NCI-H1105 treated with DMSO at 0.1 percent for 48 hours (cell line): Measurements from ENCODE around the gene DNASE1L2.
"Not testable (repeated sequence)": the region's sequence is repeated elsewhere in the genome, so short reads cannot be mapped to it uniquely, and the experiment has no call there.

Experiments used
- DNase-seq: peaks from one replicate; lab custom pipeline; 2025; lab: John Stamatoyannopoulos, UW

The DNASE1L2 gene

GRCh38 chr16:2203119-2203688, 33.0 kb upstream of the DNASE1L2 start:
- not testable (repeated sequence) for DNase-seq

DNA sequence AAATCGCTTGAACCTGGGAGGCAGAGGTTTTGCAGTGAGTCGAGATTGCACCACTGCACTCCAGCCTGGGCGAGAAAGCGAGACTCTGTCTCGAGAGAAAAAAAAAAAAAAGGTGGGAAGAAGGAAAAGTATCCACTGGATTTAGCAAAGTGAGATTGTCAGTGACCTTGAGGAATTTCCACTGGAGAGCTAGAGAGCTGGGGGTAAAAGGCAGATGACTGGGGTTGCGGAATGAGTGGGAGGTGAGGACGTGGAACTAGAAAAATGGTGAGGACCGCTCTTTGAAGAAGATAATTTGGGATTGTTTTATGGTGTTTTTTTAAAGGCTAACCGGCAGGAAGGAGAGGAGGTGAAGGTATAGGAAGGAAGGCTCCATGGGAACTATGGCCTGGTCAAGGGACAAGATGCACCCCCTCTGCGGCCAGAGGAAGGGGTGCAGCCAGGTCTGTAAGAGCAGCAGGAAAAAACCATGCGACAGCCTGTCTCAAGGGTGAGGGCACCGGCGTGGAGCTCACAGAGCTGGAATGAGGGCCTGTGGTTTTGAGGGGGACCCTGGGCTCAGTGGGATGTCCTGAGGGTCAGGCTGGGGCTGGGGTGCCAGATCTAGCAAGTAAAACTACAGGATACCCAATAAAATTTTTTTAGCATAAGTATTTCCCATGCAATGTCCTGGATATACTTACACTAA, 31.7 kb upstream of the DNASE1L2 start:
- no peak for DNase-seq

GRCh38 chr16:2205104-2205966, 30.9 kb upstream of the DNASE1L2 start, which contains the start of gene MLST8:
Gene MLST8, plus strand, starts transcription at chr16:2205454. Its CDS starts 632 bp downstream, at chr16:2206086.
- DNase-seq: peak; percentile 48

GRCh38 chr16:2205967-2206313, 30.3 kb upstream of the DNASE1L2 start:
- DNase-seq: no peak

DNA sequence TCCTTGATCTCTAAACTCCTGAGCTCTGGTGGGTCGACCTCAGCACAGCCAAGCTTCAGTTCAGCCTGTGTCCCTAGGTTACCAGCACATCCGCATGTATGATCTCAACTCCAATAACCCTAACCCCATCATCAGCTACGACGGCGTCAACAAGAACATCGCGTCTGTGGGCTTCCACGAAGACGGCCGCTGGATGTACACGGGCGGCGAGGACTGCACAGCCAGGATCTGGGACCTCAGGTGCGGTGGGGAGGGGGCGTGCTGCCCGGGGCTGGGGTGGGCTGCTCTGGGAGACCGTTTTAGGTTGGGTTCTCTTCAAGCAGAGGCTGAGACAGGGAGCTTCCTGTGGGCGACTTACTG, 29.8 kb upstream of the DNASE1L2 start:
- no peak for DNase-seq

DNA sequence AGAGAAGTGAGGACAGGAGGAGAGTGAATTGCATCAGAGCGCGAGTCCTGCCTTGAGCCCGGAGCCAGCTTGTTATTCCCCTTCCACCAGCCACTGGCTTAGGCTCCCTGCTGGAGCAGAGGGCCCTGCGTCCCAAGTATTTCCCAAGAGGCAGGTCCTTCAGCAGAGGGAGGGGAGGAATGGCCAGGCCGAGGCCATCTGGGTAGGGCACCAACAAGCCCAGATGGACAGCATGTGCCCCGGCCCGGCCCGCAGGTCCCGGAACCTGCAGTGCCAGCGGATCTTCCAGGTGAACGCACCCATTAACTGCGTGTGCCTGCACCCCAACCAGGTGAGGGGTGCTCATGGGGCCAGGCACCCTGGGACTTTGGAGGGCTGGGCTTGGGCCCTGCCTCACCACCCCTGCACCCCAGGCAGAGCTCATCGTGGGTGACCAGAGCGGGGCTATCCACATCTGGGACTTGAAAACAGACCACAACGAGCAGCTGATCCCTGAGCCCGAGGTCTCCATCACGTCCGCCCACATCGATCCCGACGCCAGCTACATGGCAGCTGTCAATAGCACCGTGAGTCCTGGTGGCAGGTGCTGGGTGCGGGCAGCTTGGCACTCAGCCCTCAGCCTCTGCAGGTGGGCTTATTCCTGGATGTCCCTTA, 29.3 kb upstream of the DNASE1L2 start:
- no peak for DNase-seq

- DNase-seq: no peak
Observed at GRCh38 chr16:2207872-2208271, 28.4 kb upstream of the DNASE1L2 start.

GRCh38 chr16:2208308-2208707, 27.9 kb upstream of the DNASE1L2 start:
- peak; percentile 4 for DNase-seq

DNA sequence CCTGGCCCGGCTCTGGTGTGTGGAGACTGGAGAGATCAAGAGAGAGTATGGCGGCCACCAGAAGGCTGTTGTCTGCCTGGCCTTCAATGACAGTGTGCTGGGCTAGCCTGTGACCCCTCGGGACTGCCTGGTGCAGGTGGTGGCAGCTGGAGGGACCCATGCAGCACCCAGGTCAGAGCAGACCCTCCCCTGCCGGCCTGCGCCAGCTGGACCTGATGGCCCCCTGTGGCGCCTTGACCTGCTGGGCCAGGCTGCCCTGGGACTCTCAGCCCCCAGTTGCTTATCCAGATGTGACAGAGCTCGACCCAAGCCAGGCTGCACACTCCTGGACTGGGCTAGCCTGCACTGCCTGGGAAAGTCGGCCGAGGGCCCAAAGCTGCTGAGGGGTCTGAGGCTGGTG, 27.5 kb upstream of the DNASE1L2 start:
- no peak for DNase-seq

DNA sequence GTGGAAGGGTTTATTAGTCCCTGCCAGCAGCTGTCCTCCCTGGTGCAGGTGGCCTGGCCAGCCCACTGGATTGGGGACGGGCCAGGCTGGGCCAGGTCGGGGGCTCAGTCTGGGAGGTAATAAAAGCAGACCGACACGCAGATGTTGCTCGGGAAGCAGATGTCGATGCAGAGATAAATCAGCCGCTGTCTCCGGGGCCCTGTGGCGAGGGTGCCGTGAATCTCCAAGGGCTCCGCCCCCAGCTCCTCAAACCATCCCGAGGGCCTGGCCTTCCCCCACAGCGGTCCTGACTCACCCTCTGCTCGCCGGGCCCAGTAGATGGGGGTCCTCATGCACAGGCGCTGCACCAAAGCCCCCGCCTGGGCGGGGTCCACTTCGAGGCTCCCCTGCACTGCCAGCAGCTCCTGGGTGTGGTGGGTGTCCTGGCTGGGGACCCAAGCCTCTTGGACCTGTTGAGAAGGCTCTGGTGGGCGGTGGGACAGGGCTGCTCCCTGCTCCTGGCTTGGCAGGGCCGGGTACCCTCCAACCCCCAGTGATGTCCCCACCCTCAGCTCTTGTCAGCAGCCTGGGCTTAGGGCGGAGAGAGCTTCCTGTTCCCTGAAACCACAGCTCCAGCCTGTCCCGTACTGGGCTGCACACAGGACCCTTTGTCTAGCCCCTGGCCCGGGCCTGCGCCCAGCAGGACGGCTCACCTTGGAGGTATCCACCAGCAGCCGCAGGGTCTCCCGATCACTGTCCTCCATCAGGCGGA, 26.8 kb upstream of the DNASE1L2 start:
- no peak for DNase-seq

DNA sequence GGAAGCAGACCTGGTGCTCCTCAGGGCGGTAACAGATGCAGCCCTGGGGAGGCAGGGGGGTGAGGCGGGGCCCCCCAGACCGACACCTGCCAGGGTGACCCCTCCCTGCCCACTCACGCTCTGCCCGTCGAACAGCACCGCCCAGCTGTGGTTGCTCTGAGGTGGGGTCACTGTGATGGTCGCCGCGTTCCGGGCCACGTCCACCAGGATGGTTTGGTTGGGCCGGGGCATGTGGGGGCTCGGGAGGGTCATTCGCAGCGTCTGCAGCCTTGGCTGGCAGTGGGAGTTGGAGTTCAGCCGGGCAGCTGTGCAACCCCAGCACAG, 26.3 kb upstream of the DNASE1L2 start:
- no peak for DNase-seq

- DNase-seq: no peak
Observed at GRCh38 chr16:2210386-2211365, 25.6 kb upstream of the DNASE1L2 start, which contains the start of gene BRICD5. Gene BRICD5, minus strand, starts transcription at chr16:2210863. Its CDS starts 30 bp downstream, at chr16:2210833.

DNA sequence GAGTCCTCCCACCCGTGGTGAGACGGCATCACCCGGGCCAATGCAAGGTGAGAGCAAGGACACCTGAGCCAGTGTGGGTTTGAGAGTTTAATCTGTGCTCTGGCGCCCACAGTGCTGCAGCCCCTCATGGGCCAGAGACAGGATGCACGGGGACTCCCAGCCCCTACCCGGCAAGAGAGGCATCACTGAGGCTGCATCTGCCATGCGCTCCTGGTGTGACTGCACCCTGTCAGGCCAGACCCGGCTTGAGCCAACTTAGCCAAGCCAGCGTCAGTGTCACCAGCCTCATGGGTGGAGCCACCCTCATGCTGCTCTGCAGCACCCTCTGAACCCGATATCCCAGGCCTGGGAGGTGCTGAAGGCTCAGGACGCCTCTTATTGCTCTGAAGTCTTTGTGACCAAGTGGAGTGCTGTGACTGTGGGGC, 24.3 kb upstream of the DNASE1L2 start:
- DNase-seq: no peak

DNA sequence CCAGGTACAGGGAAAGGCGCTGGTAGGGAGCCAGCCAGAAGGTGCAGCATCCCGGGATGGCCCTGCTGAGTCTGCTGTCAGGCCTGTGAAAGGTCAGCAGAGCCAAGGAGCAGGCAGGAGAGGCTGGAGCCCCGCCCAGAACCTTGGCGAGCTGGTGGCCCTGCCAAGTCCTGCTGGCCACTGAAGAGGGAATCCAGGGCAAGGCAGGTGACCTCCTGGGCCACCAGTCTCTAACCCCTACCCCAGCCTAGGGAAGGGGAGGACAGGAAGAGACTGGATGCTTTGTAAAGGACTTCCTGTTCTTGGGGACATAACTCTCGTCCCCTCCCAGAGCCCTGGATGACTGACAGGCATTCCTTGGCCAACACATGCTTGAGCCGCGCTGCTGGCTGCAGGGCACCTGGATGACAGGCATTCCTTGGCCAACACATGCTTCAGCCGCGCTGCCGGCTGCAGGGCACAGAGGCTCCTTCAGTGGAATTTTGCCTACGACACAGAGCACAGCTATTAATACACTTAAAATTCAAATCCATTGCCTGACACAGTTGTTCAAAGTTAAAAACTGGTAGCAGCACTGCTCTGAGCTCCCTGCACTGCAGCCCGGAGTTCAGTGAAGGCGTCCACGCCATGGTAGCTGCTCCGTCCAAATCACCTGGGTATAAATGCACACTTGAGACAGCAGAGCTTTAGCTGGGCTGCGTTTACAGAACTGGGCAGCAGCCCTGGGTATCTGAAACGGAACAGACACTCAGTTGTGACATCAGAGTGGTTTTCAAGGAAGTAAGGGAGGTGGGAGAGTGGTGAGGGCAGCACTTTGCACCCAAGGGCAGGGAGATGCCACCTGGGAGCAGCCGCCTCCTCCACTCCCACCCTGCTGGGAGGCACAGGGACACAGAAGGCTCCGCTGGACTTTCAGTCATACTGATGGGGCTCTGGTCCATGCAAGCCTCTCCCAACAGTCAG, 23.6 kb upstream of the DNASE1L2 start:
- DNase-seq: no peak

- DNase-seq: no peak
Observed at GRCh38 chr16:2213817-2214718, 22.2 kb upstream of the DNASE1L2 start.

- DNase-seq: no peak
Observed at GRCh38 chr16:2214719-2214968, 21.6 kb upstream of the DNASE1L2 start, which contains the start of gene PGP. Gene PGP, minus strand, starts transcription at chr16:2214840. Its CDS starts 63 bp downstream, at chr16:2214777.

- no peak for DNase-seq
Observed at GRCh38 chr16:2216330-2216729, 19.9 kb upstream of the DNASE1L2 start.

- peak; percentile 92 for DNase-seq
Observed at GRCh38 chr16:2223221-2223941, 12.9 kb upstream of the DNASE1L2 start, which contains the start of gene E4F1. Gene E4F1, plus strand, starts transcription at chr16:2223591. Its CDS starts 23 bp downstream, at chr16:2223614.
